HG02588 (cell line): ENCODE data around the gene NUCKS1.
A peak's percentile ranks its signal among the peaks of the same experiment; 100 is the strongest.
"Not testable (repeated sequence)": the region's sequence is repeated elsewhere in the genome, so short reads cannot be mapped to it uniquely, and the experiment has no call there.

Experiments used
- ATAC-seq: cut with Tn5 transposase; IDR thresholded peaks from one replicate; pipeline ENCODE4 v1.9.1; 2021; ENCODE audit warnings: mild to moderate bottlenecking, moderate library complexity; ENCODE audit not compliant: unreplicated experiment

The NUCKS1 gene

GRCh38 chr1:205735218-205735617 lies 14.8 kb downstream of the NUCKS1 start:
- ATAC-seq, result no peak

GRCh38 chr1:205733438-205734175 lies 16.4 kb downstream of the NUCKS1 start:
- ATAC-seq, result no peak

GRCh38 chr1:205729945-205730610 lies 19.9 kb downstream of the NUCKS1 start:
- ATAC-seq, result no peak

- ATAC-seq, result no peak
These were observed 23.3 kb downstream of the NUCKS1 start for GRCh38 chr1:205726619-205727125.

- ATAC-seq, result no peak
These were observed 24.5 kb downstream of the NUCKS1 start for GRCh38 chr1:205725514-205725913.

- ATAC-seq, result not testable (repeated sequence)
These were observed 29.2 kb downstream of the NUCKS1 start for GRCh38 chr1:205720740-205721139.

- no peak for ATAC-seq
These were observed 30.2 kb downstream of the NUCKS1 start for GRCh38 chr1:205719762-205720161.

- ATAC-seq, result no peak
These were observed 31.0 kb downstream of the NUCKS1 start for GRCh38 chr1:205719015-205719414.

- ATAC-seq, result no peak
These were observed 33.4 kb downstream of the NUCKS1 start for GRCh38 chr1:205716371-205717132.

- no peak for ATAC-seq
These were observed 34.4 kb downstream of the NUCKS1 start for GRCh38 chr1:205715628-205716027.

GRCh38 chr1:205714906-205715246 lies 35.1 kb downstream of the NUCKS1 start:
- no peak for ATAC-seq

GRCh38 chr1:205714190-205714905 lies 35.6 kb downstream of the NUCKS1 start:
- ATAC-seq, result no peak

GRCh38 chr1:205711105-205712048 lies 38.6 kb downstream of the NUCKS1 start:
- ATAC-seq, result peak; percentile 60

- ATAC-seq, result no peak
These were observed 39.5 kb downstream of the NUCKS1 start for GRCh38 chr1:205710201-205711062.

GRCh38 chr1:205709640-205710039 lies 40.3 kb downstream of the NUCKS1 start:
- no peak for ATAC-seq

GRCh38 chr1:205709059-205709398 lies 41.0 kb downstream of the NUCKS1 start:
- ATAC-seq, result no peak

GRCh38 chr1:205706601-205707502 lies 43.1 kb downstream of the NUCKS1 start:
- no peak for ATAC-seq

- no peak for ATAC-seq
These were observed 45.1 kb downstream of the NUCKS1 start for GRCh38 chr1:205704903-205705302.
